ENCODE measurements around the gene MAP3K20. TPM values are rescaled to one million over a fixed set of nuclear protein-coding genes. Genes with fewer than 3 reads are reported as not detected.
A peak's percentile ranks its signal among the peaks of the same experiment; 100 is the strongest.

The MAP3K20 gene
- total RNA-seq, 3 donors from 2014 or later: 34.8 to 67.0 (median 42.9) TPM

DNA sequence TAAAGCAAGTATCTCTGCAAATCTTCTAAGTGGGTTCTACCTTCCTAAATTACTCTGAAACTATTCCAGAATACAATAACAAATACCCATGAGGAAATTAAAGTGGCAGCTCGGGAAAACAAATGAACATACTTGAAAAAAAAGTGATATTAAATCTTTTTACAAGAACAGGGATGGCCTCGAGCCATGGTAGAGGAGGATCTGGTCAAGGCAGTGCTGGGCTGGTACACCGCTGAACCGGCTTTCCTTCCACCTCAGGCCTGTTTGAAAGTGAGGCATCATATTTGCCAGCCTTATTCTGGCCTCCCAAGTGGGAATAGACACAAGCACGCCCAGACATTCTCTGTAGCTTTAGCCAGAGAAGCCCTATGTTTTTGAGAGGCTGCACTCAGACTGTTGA is 154.5 kb downstream of the MAP3K20 start:
- DNase-seq (ENCODE audit: low spot score in 2 of 2): peak in 1 of 2 donors; percentile 62
- peak overlapping the region in 1 of 2 donors; percentile 52 for H3K27ac ChIP-seq
- H3K9me3 ChIP-seq: no peaks in the 10 kb centered on the region
- no peak overlapping the region for H3K4me3 ChIP-seq
- TF ChIP-seq, protein P1, sequence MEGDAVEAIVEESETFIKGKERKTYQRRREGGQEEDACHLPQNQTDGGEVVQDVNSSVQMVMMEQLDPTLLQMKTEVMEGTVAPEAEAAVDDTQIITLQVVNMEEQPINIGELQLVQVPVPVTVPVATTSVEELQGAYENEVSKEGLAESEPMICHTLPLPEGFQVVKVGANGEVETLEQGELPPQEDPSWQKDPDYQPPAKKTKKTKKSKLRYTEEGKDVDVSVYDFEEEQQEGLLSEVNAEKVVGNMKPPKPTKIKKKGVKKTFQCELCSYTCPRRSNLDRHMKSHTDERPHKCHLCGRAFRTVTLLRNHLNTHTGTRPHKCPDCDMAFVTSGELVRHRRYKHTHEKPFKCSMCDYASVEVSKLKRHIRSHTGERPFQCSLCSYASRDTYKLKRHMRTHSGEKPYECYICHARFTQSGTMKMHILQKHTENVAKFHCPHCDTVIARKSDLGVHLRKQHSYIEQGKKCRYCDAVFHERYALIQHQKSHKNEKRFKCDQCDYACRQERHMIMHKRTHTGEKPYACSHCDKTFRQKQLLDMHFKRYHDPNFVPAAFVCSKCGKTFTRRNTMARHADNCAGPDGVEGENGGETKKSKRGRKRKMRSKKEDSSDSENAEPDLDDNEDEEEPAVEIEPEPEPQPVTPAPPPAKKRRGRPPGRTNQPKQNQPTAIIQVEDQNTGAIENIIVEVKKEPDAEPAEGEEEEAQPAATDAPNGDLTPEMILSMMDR (IDR thresholded peaks at IDR 0.05): no peak
- TF ChIP-seq POLR2A (IDR thresholded peaks at IDR 0.05): no peak
- no peak for TF ChIP-seq POLR2AphosphoS5 (IDR thresholded peaks at IDR 0.05)
- intact Hi-C loops (cut with DNase I; ENCODE audit: low total_unique reads): no loop called here
- H3K27me3 ChIP-seq: no peaks in the 10 kb centered on the region
- H3K4me1 ChIP-seq: no peaks in the 10 kb centered on the region
- no peaks in the 10 kb centered on the region for H3K36me3 ChIP-seq

DNA sequence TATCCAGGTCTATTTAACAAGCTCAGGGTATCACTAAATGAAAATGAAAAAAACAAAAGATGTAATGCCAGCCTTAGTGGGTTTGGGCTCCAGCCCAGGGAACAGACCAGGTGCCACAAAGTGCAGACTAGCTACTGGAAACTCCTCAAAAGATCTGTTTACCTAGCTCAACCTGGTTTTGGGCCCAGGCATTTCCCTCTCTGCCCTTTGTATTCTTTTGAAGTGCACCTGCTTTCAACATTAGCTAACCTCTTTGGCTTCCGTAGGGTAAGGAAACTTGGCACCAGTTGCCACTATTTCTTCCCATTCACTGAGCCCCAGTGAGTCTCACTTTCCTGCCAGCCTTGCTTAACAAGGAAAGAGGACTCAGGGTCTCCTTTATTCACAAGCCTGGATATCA is 155.4 kb downstream of the MAP3K20 start:
- Histone ChIP-seq H3K4me3 (no peak overlapping the region), H3K36me3 (no peaks in the 10 kb centered on the region), H3K27ac (peak overlapping the region in 1 of 2 donors; percentile 52), H3K9me3 (no peaks in the 10 kb centered on the region), H3K27me3 (no peaks in the 10 kb centered on the region), H3K4me1 (no peaks in the 10 kb centered on the region)
- TF ChIP-seq POLR2AphosphoS5 (IDR thresholded peaks at IDR 0.05) (no peak), POLR2A (IDR thresholded peaks at IDR 0.05) (no peak)
- TF ChIP-seq, protein P1 (IDR thresholded peaks at IDR 0.05): no peak
- intact Hi-C loops (cut with DNase I; ENCODE audit: low total_unique reads): no loop called here
- DNase-seq (ENCODE audit: low spot score in 2 of 2): peak in 1 of 2 donors; percentile 85

DNA sequence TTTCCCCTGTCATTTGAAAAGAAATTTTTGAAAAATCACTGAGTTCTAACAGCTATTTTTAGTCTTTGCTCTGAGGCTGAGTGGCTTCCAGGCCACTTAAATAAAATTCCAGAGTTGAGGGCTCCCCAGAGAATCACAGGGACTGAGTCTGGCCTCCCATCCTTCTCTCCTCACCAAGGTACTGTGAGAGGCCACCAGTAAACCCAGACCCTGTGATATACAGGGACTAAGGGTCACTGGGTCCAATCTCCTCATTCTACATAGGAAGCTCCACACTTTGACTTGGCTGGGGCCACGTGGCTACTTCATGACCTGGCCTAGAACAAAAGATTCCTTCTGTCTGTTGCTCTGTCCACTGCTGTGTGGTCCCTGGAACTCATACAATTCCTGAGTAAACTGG is 155.8 kb downstream of the MAP3K20 start:
- Histone ChIP-seq H3K9me3 (no peaks in the 10 kb centered on the region), H3K4me3 (no peak overlapping the region), H3K27ac (peak overlapping the region; percentile 52 to 54), H3K27me3 (no peaks in the 10 kb centered on the region), H3K36me3 (no peaks in the 10 kb centered on the region), H3K4me1 (no peaks in the 10 kb centered on the region)
- DNase-seq (ENCODE audit: low spot score in 2 of 2): no peak
- TF ChIP-seq POLR2A (IDR thresholded peaks at IDR 0.05): no peak
- TF ChIP-seq, protein P1 (IDR thresholded peaks at IDR 0.05): no peak
- intact Hi-C loops (cut with DNase I; ENCODE audit: low total_unique reads): no loop called here

DNA sequence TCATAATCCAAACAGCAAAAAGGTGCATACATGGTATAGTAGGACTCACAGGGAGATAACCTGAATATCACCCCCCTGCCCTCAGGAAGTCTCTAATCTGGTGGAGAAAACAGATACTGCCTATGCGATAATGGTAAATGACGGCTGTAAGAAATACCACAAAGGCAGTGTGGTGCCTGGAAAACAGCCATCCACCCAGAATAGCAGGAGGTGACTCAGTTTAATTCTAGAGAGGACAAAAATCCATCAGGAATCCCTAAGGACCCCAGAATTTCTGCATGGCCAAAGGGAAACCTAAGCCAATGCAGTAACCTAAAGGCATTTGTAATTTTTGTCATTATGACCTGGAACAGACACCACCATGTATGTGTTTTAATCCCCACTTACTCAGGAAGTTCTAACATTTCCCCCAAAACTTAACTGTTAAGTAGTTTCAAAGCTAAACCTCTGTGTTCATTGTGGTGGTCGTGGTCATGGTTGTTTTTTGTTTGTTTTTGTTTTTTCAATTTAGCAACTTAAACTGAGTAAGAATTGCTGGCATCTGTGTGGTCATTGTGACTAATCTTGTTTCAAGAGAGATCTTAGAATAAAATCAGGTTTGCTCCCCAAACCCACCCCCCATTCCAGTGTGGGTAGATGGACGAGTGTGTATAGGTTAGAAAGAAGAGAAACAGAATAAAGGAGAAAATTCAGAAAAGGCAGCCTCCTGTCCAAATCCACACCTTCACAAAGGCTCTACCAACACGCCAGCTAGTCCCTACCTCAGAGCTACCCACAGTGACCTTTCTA is 157.5 kb downstream of the MAP3K20 start:
- Histone ChIP-seq H3K4me3 (no peak overlapping the region), H3K27me3 (no peaks in the 10 kb centered on the region), H3K27ac (no peak overlapping the region), H3K4me1 (no peaks in the 10 kb centered on the region), H3K36me3 (no peaks in the 10 kb centered on the region), H3K9me3 (no peaks in the 10 kb centered on the region)
- no peak for TF ChIP-seq POLR2A (IDR thresholded peaks at IDR 0.05)
- TF ChIP-seq POLR2AphosphoS5 (IDR thresholded peaks at IDR 0.05): no peak
- TF ChIP-seq, protein P1 (IDR thresholded peaks at IDR 0.05): no peak
- intact Hi-C loops (cut with DNase I; ENCODE audit: low total_unique reads): no loop called here
- DNase-seq (ENCODE audit: low spot score in 2 of 2): no peak

DNA sequence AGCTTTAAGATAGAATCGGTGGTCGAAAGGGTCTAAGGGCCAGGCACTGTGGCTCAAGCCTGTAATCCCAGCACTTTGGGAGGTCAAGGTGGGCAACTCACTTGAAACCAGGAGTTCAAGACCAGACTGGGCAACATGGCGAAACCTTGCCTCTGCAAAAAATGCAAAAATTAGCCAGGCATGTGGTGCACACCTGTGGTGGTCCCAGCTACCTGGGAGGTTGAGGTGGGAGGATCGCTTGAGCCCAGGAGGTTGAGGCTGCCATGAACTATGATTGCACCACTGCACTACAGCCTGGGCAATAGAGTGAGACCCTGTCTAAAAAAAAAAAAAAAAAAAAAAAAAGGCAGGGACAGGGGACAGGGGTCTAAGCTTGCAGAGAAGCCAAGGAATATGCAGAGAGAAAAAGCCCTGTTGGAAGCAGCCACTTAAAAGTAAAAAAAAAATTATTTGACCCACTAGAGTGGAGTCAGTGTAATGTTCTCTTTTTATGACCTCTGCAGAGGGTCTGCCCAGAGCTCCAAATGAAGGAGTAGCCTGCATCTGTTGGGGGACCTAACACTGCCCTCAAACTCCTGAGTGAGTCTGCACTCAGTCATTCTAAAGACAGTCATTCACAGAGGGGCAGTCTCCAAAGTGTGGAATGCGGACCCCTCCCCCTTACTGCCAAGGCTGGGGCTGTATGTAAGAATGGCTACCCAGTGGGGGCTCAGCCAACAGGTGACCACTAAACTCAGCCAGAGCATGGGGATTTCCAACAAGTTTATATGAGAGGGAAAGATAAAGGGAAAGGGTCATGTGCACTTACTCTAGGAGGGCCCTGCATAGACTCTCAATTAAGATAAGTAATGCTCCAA is 160.5 kb downstream of the MAP3K20 start:
- no peaks in the 10 kb centered on the region for H3K4me1 ChIP-seq
- H3K27me3 ChIP-seq: no peaks in the 10 kb centered on the region
- no peaks in the 10 kb centered on the region for H3K9me3 ChIP-seq
- DNase-seq (ENCODE audit: low spot score in 2 of 2): no peak
- no peak for TF ChIP-seq POLR2A (IDR thresholded peaks at IDR 0.05)
- TF ChIP-seq, protein P1 (IDR thresholded peaks at IDR 0.05): no peak
- TF ChIP-seq POLR2AphosphoS5 (IDR thresholded peaks at IDR 0.05): no peak
- H3K4me3 ChIP-seq: no peak overlapping the region
- intact Hi-C loops (cut with DNase I; ENCODE audit: low total_unique reads): no loop called here
- H3K36me3 ChIP-seq: no peaks in the 10 kb centered on the region
- H3K27ac ChIP-seq: no peak overlapping the region
